SK-N-MC (cell line): ENCODE data around the gene CCKAR.

Source experiments
- DNase-seq: peaks from one replicate; pipeline ENCODE4 v3.0.0-alpha.2; 2011; ENCODE audit warnings: low read depth, low spot score
- H3K27ac ChIP-seq: fragments of 200-600 bp; sonication (generic); 2 replicates; pipeline ENCODE4 v1.5.1; 2016; ENCODE audit warnings: mixed run types
- H3K36me3 ChIP-seq: fragments of 200-600 bp; sonication (generic); 2 replicates; pipeline ENCODE4 v1.6.1; 2017; ENCODE audit warnings: antibody characterized with exemption, low read length, mixed read lengths; ENCODE audit not compliant: insufficient read depth
- H3K4me3 ChIP-seq: fragments of 200-600 bp; sonication (generic); 2 replicates; pipeline ENCODE4 v1.5.1; 2016
- H3K9ac ChIP-seq: fragments of 200-600 bp; sonication (generic); 2 replicates; pipeline ENCODE4 v1.8.0; 2017; ENCODE audit warnings: mixed run types, mixed read lengths; ENCODE audit not compliant: insufficient read length
- H3K9me3 ChIP-seq: fragments of 200-600 bp; sonication (generic); 2 replicates; pipeline ENCODE4 v1.6.1; 2017; ENCODE audit warnings: low read depth, mild to moderate bottlenecking, antibody characterized with exemption, low read length, moderate library complexity, mixed read lengths
- EZH2 ChIP-seq: fragments of 200-600 bp; sonication (generic); IDR thresholded peaks from one replicate; pipeline ENCODE4 v1.6.1; 2017; ENCODE audit warnings: antibody characterized with exemption
- FOXP2 ChIP-seq: optimal IDR thresholded peaks from 2 replicates; pipeline ENCODE3; 2011; ENCODE audit warnings: mild to moderate bottlenecking, moderate library complexity; ENCODE audit not compliant: insufficient read depth; ENCODE audit errors: extremely low read length, control extremely low read depth
- POLR2AphosphoS5 ChIP-seq: IDR thresholded peaks from 2 replicates; pipeline ENCODE4 v1.6.1; 2012; ENCODE audit warnings: mild to moderate bottlenecking, low read depth, low read length, borderline replicate concordance

CCKAR gene

DNA sequence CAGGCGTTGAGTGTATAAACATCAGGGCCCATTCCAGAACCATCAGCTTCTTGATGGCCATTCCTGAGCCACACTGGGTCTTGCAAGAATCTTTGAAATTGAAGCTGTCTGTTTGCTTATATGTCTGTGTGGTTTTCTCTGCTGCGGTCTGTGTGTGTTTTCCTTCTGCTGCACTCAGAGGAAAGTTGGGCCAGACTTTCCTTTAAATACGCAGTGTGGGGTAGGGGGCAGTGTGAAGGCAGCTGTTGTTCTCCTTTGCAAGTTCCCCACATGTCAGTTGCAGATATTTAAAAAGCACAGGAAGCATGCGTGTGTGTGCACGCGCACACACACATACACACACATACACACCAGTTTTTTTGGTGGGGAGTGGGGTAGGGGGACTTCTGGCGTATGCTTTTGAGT lies 32.1 kb downstream of the CCKAR start:
- no peaks in the 10 kb centered on the region for H3K36me3 ChIP-seq
- H3K4me3 ChIP-seq: no peak overlapping the region
- H3K9me3 ChIP-seq: no peaks in the 10 kb centered on the region
- DNase-seq: no peak
- H3K9ac ChIP-seq: no peak overlapping the region
- TF ChIP-seq FOXP2 (no peak), EZH2 (no peak), POLR2AphosphoS5 (no peak)
- no peak overlapping the region for H3K27ac ChIP-seq

DNA sequence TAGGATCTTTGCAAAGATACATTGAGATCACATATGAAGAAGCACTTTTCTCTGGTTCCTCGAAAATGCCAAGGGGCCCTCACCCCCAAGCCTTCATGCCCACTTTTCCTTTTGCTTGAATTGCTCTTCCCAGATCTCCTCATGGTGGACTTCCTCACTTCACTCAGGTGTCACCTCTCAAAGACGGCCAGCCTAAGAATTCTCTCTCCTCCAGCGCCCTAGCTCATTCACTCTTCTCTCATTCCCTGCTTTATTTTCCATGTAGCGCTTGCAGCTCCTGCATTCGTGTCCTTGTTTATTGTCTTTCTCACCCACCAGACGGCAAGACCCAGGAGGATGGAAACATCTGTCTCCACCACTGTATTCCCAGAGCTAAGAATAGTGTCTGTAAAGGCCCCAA lies 32.9 kb downstream of the CCKAR start:
- Histone ChIP-seq H3K9me3 (no peaks in the 10 kb centered on the region), H3K27ac (no peak overlapping the region)
- TF ChIP-seq POLR2AphosphoS5: no peak

DNA sequence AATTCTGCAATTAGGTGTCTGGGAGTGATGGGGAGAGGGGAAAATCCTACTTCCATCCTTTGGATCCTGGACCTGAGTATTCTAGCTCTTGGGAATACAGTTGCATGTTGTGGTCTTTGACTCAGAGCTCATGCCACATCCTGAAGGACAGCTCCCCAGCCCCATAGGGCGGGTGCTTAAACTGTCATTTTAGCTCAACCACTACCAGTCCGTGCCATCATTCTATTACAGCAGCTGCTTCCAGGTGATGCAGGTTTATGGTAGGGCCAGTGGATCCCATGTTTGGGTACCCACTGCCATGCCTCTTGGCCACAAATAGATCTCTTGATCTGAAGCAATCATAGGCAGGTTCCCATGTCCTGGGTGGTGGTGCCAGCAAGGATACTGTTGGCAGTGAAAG lies 34.7 kb downstream of the CCKAR start:
- TF ChIP-seq EZH2 (no peak), FOXP2 (no peak), POLR2AphosphoS5 (no peak)
- DNase-seq: no peak
- H3K4me3 ChIP-seq: no peak overlapping the region
- H3K9ac ChIP-seq: no peak overlapping the region
- H3K36me3 ChIP-seq: no peaks in the 10 kb centered on the region
- H3K27ac ChIP-seq: no peak overlapping the region
- no peaks in the 10 kb centered on the region for H3K9me3 ChIP-seq

More for the DNA sequence above, 32.9 kb downstream of the CCKAR start:
- Histone ChIP-seq H3K4me3 (no peak overlapping the region), H3K36me3 (no peaks in the 10 kb centered on the region), H3K9ac (no peak overlapping the region)
- DNase-seq: no peak

DNA sequence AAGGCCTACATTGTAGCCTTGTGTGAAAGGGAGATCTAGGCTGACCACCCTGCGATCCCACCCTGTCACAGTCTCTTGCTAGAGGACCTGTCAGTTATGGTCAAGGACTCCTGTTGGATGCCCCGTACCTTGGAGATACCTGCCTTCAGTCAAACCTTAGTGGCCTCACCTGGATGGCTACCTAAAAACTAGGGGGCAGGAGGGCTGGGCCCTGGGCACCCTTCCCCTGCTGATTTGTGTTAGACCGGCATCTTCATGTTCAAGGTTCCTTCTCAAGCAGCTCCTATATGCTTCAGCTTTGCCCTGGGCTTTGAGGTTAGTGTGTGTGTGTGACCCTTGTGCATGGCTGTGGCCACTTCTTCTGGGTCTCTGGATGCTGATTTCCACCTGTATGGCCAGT lies 35.3 kb downstream of the CCKAR start:
- H3K4me3 ChIP-seq: no peak overlapping the region
- no peak overlapping the region for H3K27ac ChIP-seq
- no peak overlapping the region for H3K9ac ChIP-seq
- no peaks in the 10 kb centered on the region for H3K36me3 ChIP-seq
- H3K9me3 ChIP-seq: no peaks in the 10 kb centered on the region
- no peak for DNase-seq
- TF ChIP-seq EZH2: no peak
- no peak for TF ChIP-seq FOXP2
- no peak for TF ChIP-seq POLR2AphosphoS5

DNA sequence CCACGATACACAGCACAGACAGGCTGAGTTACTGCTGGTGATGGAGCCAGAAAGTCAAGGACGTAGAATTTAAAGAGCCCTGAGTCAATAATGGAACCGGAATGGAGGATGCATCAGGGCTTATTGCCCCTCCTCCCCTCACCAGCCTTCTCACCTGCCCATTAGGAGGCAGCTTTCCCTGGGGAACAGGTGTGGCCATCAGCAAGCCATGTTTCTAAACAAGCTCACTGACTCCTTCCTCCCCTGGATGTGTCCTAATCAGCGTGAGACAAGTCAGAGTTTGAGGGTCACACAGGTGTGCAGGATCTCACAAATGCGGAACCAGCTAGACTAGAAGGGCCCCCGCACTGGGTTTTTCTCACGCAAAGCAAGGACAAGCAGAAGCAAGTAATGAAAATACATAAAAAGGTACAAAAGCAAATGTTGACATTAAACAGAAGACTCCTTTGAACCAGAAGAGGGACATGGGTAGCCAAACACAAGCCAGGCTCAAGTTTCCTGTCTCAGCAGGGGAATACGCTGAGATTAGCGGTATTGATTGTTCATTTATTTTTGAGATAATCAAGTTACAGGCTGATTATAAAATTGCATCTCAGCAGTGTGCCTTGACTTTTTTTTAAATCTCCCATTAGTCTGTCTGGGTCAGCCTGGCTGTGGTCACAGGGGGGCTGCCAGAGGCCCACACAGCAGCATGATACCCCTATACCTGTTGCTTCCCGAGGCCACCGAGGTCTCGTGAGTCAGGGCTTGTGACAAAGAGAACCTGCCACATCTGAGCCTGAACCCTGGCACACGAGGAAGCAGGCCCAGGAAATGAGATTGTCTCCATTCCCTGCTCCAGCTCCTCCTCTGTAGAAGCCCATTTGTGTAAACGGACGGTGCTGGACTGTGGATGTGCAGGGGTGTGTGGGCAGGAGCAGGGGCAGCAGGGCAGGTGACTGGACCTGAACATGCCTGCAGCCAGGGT lies 37.4 kb downstream of the CCKAR start:
- Histone ChIP-seq H3K9me3 (no peaks in the 10 kb centered on the region), H3K27ac (no peak overlapping the region), H3K36me3 (no peaks in the 10 kb centered on the region), H3K9ac (no peak overlapping the region), H3K4me3 (no peak overlapping the region)
- DNase-seq: no peak
- TF ChIP-seq FOXP2 (no peak), EZH2 (no peak), POLR2AphosphoS5 (no peak)

DNA sequence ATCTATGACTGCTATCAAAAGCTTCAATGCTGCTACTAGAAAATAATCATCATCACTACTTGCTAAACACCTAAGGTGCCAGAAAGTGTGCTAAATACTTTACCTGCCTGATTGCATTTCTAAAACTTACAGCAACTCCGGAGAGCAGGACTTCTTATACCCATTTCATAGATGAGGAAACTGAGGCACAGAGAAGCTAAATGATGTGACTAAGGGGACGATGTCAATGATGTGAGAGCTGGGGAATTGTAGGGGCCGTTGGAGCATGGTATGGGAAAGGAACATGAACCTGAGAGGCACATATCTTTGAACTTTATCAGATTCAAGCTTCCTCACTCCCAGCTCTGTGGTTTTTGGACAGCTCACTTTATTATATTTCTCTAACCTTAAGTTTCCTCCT lies 38.7 kb downstream of the CCKAR start:
- no peak for DNase-seq
- no peaks in the 10 kb centered on the region for H3K36me3 ChIP-seq
- no peak overlapping the region for H3K27ac ChIP-seq
- TF ChIP-seq EZH2: no peak
- TF ChIP-seq FOXP2: no peak
- no peak for TF ChIP-seq POLR2AphosphoS5
- H3K9ac ChIP-seq: no peak overlapping the region
- no peak overlapping the region for H3K4me3 ChIP-seq
- H3K9me3 ChIP-seq: no peaks in the 10 kb centered on the region

DNA sequence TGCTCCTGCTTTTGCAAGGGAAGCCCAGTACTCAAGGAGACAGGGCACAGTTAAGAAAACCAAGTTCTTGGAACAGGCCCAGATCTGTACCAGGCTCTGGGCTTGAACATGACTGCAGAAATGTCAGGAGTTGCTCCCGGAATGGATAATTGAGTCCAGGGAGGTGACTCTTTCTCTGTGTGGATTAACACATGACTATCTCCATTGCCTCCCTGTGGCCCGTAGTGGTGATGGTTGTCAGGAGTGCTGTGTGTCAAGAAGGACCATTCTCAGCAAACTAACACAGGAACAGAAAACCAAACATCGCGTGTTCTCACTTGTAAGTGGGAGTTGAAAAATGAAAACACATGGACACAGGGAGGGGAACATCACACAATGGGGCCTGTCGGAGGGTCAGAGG lies 39.9 kb downstream of the CCKAR start:
- Histone ChIP-seq H3K9me3 (no peaks in the 10 kb centered on the region), H3K36me3 (no peaks in the 10 kb centered on the region), H3K9ac (no peak overlapping the region), H3K27ac (no peak overlapping the region), H3K4me3 (no peak overlapping the region)
- DNase-seq: no peak
- TF ChIP-seq POLR2AphosphoS5: no peak
- TF ChIP-seq EZH2: no peak
- TF ChIP-seq FOXP2: no peak

DNA sequence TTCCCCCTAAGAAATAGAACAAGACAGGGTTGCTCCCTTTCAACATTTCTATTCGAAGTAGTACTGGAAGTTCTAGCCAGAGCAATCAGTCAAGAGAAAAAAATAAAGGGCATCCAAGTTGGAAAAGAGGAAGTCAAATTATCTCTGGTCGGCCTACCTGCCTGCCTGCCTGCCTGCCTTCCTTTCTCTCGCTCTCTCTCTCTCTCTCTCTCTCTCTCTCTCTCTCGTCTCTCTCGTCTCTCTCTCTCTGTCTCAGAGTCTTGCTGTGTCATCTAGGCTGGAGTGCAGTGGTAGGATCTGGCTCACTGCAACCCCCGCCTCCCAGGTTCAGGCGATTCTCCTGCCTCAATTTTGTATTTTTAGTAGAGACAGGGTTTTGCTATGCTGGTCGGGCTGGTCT lies 42.9 kb downstream of the CCKAR start:
- Histone ChIP-seq H3K9ac (no peak overlapping the region), H3K27ac (no peak overlapping the region), H3K36me3 (no peaks in the 10 kb centered on the region), H3K9me3 (no peaks in the 10 kb centered on the region), H3K4me3 (no peak overlapping the region)
- TF ChIP-seq EZH2 (no peak), FOXP2 (no peak), POLR2AphosphoS5 (no peak)
- no peak for DNase-seq
